ENCODE data around the gene USP3. TPM values are rescaled to one million over a fixed set of nuclear protein-coding genes. Genes with fewer than 3 reads are reported as not detected.

The USP3 gene
- total and polyA plus RNA-seq, 7 donors = 9.4 to 13.6 (median 10.9) TPM

DNA sequence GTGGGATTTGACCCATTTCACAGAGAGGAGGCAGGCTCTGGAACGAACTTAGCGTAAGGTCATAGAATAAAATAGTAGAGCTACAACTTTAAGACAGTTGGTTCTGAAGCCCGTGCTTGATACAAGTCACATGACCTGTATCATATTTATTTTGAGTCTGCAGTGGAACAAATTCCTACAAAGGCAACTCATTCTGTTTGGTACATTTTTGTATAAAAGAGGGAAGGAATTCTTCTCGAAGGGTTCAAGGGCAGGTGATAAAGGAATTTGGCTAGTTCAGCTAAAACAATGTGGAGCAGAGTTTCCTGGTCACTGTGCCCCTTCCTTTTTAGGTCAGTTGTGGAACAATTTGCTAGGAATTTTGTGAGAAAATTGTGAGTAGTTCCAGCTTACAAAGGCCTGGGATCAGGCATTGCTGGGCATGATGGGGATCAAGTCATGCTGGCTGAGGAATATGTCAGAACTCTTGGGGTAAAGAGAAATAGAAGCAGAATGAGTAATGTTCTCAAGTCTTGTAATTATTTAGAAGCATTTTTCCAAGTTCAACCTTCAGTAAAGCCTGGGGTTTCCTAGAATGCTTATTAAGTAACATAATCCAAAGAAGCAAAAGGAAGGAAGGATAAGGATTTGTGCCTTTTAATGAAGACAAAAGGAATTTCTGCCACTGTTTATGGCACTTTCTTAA, 19.1 kb downstream of the USP3 start:
- ATAC-seq = peak in 2 of 4 donors; percentile 44 to 53
- intact Hi-C loops (cut with DNase I) = no loop called here

DNA sequence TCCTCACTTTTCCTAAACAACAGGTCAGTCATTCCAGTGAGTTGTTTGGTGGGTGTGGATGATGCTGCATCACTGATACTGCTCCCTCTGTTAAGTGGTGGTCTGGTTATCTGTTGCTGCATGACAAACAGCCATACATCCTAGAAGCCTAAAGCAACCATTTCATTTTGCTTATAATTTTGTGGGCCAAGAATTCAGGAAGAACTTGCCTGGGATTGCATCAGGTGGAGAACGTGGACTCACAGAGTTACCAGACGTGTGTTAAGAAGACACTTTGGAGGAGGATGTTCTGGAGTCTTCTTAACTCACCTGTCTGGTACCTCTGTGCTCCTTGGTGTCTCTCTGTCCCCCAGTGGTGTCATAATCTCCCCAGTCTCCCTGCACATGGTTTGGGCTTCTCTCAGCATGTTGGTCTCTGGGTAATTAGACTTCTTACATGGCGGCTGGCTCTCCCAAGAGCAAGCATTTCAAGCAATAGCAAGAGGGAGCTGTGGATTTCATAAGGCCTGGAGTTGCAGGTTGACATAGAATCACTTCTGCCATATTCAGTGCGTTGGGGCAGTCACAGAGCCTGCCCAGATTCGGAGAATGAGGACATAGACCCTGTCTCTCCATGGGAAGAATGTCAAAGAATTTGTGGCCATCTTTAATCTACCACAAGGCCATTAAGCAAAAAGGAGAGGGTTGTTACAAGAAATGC, 20.1 kb downstream of the USP3 start:
- WGBS, 3 donors = 93 to 99% (median 97%) methylated on average over 5 of the region's 5 CpGs
- DNase-seq (no peak), ATAC-seq (no peak)
- H3K4me3 ChIP-seq = no peak overlapping the region
- H3K36me3 ChIP-seq (ENCODE audit: insufficient read depth in 1 of 2, low read depth in 1 of 2) = no peaks in the 10 kb centered on the region
- H3K4me1 ChIP-seq = peaks cover 54% of the 10 kb centered on the region
- no peaks in the 10 kb centered on the region for H3K27me3 ChIP-seq (ENCODE audit: insufficient read depth in 3 of 3, low read length in 2 of 3)
- no peaks in the 10 kb centered on the region for H3K9me3 ChIP-seq
- intact Hi-C loops (cut with DNase I) = no loop called here
- H3K27ac ChIP-seq = no peak overlapping the region
- TF ChIP-seq, protein P1, sequence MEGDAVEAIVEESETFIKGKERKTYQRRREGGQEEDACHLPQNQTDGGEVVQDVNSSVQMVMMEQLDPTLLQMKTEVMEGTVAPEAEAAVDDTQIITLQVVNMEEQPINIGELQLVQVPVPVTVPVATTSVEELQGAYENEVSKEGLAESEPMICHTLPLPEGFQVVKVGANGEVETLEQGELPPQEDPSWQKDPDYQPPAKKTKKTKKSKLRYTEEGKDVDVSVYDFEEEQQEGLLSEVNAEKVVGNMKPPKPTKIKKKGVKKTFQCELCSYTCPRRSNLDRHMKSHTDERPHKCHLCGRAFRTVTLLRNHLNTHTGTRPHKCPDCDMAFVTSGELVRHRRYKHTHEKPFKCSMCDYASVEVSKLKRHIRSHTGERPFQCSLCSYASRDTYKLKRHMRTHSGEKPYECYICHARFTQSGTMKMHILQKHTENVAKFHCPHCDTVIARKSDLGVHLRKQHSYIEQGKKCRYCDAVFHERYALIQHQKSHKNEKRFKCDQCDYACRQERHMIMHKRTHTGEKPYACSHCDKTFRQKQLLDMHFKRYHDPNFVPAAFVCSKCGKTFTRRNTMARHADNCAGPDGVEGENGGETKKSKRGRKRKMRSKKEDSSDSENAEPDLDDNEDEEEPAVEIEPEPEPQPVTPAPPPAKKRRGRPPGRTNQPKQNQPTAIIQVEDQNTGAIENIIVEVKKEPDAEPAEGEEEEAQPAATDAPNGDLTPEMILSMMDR (IDR thresholded peaks at IDR 0.05) = no peak

More for the DNA sequence above, 19.1 kb downstream of the USP3 start:
- Histone ChIP-seq H3K36me3 (ENCODE audit: insufficient read depth in 1 of 2, low read depth in 1 of 2) (no peaks in the 10 kb centered on the region), H3K4me1 (peaks cover 60% of the 10 kb centered on the region), H3K9me3 (no peaks in the 10 kb centered on the region), H3K27me3 (ENCODE audit: insufficient read depth in 3 of 3, low read length in 2 of 3) (no peaks in the 10 kb centered on the region), H3K4me3 (peak overlapping the region; percentile 2), H3K27ac (no peak overlapping the region)
- TF ChIP-seq, protein P1 (IDR thresholded peaks at IDR 0.05) = no peak
- DNase-seq = no peak
- 32 to 43% (median 36%) methylated on average over 4 of the region's 4 CpGs for WGBS, 3 donors

DNA sequence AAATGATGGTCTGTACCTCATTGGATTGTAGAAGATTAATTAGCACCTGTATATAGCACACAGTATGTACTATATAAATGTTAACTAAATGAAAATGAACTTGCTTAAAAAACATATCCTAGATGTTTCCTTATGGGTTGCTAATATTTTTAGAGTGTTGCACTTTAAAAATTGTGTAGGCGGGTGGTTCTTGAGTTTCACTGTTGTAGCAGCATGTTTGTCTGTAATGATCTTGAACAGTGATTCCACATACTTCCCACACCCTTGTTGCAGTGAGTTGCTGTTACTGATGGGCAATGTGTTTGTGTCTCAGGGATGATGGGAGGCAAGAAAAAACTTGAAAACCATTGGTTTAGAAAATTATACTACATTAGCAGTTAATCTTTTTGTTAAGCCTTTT, 22.0 kb downstream of the USP3 start:
- ATAC-seq (no peak), DNase-seq (no peak)
- no peaks in the 10 kb centered on the region for H3K9me3 ChIP-seq
- TF ChIP-seq, protein P1 (IDR thresholded peaks at IDR 0.05) = no peak
- H3K36me3 ChIP-seq (ENCODE audit: insufficient read depth in 1 of 2, low read depth in 1 of 2) = no peaks in the 10 kb centered on the region
- no peak overlapping the region for H3K27ac ChIP-seq
- intact Hi-C loops (cut with DNase I) = no loop called here
- H3K4me3 ChIP-seq = no peak overlapping the region
- no peaks in the 10 kb centered on the region for H3K27me3 ChIP-seq (ENCODE audit: insufficient read depth in 3 of 3, low read length in 2 of 3)
- peaks cover 39% of the 10 kb centered on the region for H3K4me1 ChIP-seq
- 82 to 91% (median 82%) methylated on average over 1 of the region's 1 CpG for WGBS, 3 donors

DNA sequence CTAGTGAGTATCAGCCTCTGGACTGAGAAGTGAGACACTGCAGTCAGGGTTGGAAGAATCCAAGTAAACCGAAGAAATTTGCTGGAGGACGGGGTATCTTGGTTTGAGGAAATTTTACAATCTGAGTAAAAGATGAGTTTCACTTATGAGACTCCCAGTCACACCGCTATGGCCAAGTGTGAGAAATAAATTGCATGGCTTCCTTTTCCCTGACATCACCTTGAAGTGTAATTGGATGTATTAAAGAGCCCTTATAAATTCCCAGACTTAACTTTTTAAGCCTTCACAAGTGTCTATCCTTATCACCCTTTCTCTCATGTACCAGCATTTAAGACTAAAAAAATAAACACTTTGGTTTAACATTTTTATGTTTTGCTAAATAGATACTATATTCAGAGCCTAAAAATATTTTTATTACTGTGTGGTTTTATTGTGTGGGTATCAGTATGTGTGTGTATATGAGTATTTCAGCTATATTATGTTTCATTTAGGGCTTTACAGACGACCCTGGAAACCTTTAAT, 23.8 kb downstream of the USP3 start:
- WGBS, 3 donors = 75 to 81% (median 80%) methylated on average over 4 of the region's 4 CpGs
- TF ChIP-seq, protein P1 (IDR thresholded peaks at IDR 0.05) = no peak
- no peaks in the 10 kb centered on the region for H3K9me3 ChIP-seq
- no peak for ATAC-seq
- peaks cover 27% of the 10 kb centered on the region for H3K4me1 ChIP-seq
- H3K36me3 ChIP-seq (ENCODE audit: insufficient read depth in 1 of 2, low read depth in 1 of 2) = no peaks in the 10 kb centered on the region
- no peak overlapping the region for H3K27ac ChIP-seq
- intact Hi-C loops (cut with DNase I) = no loop called here
- H3K4me3 ChIP-seq = no peak overlapping the region
- no peak for DNase-seq
- no peaks in the 10 kb centered on the region for H3K27me3 ChIP-seq (ENCODE audit: insufficient read depth in 3 of 3, low read length in 2 of 3)

Measured in psoas muscle (tissue), 8 donors.